ENCODE measurements around the gene MESD. TPM values are rescaled to one million over a fixed set of nuclear protein-coding genes. Genes with fewer than 3 reads are reported as not detected.
A peak's percentile ranks its signal among the peaks of the same experiment; 100 is the strongest.

Gene MESD
- total RNA-seq, 4 donors from 2014 or later, result 14.1 to 17.4 (median 14.5) TPM

- DNase-seq (ENCODE audit: extremely low spot score), result peak; percentile 97
- TF ChIP-seq POLR2AphosphoS5 (IDR thresholded peaks at IDR 0.05) (peak; percentile 96 to 98), POLR2A (IDR thresholded peaks at IDR 0.05; ENCODE audit: low read depth) (peak; percentile 86), CTCF (IDR thresholded peaks at IDR 0.05) (no peak)
- under 1% methylated on average over 40 of the region's 66 CpGs for WGBS
- peaks cover 6 to 53% (median 49%) of the 10 kb centered on the region in 4 donors for H3K4me1 ChIP-seq
- intact Hi-C loops (cut with DNase I), result no loop called here
- H3K36me3 ChIP-seq, result peaks cover 5 to 14% (median 10%) of the 10 kb centered on the region in 4 donors
- H3K4me3 ChIP-seq, result peak within 1 kb of the TSS; percentile 87 to 97 (median 94)
- H3K27ac ChIP-seq (replicated peaks in 1 of 4), result peak within 1 kb of the TSS; percentile 93 to 99 (median 97)
- no peaks in the 10 kb centered on the region for H3K9me3 ChIP-seq
- no peaks in the 10 kb centered on the region for H3K27me3 ChIP-seq
These were observed 11.1 kb upstream of the MESD start, which contains the start of gene TLNRD1 for GRCh38 chr15:81000624-81001151. Gene TLNRD1, plus strand, starts transcription at chr15:81000923. Its CDS starts 1,349 bp downstream, at chr15:81002272.

DNA sequence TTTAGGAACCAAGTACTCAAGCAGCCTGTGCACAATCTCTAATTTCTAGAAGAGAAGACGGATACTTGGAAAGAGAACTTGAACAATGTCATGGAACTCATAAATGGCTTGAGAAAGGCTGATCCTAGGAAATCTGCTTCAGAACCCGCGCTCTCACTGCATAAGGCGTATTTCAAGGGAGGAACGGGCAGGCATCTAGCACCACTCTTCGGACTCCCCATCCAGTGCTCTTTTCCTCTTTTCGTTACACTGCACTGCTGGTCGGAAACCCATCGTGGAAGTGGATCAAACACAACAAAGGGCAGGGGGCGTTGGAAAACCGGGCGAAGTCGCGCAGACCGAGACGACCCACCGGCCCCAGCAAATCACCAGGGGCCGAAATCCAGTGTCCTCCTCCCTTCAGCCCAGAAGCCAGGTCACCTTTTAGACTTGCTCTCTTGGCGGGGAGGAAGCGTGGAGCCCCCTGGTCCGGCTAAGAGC is 10.6 kb upstream of the MESD start:
- TF ChIP-seq POLR2A (IDR thresholded peaks at IDR 0.05; ENCODE audit: low read depth), result no peak
- TF ChIP-seq EP300 (IDR thresholded peaks at IDR 0.05), result no peak
- no peak for TF ChIP-seq CTCF (IDR thresholded peaks at IDR 0.05)
- TF ChIP-seq POLR2AphosphoS5 (IDR thresholded peaks at IDR 0.05), result no peak
- H3K36me3 ChIP-seq, result peaks cover 5 to 14% (median 10%) of the 10 kb centered on the region in 4 donors
- intact Hi-C loops (cut with DNase I), result no loop called here
- H3K9me3 ChIP-seq, result no peaks in the 10 kb centered on the region
- peak overlapping the region; percentile 87 to 97 (median 94) for H3K4me3 ChIP-seq
- H3K27ac ChIP-seq (replicated peaks in 1 of 4), result peak overlapping the region; percentile 93 to 99 (median 97)
- 9% methylated on average over 21 of the region's 21 CpGs for WGBS
- no peak for DNase-seq (ENCODE audit: extremely low spot score)
- no peaks in the 10 kb centered on the region for H3K27me3 ChIP-seq
- H3K4me1 ChIP-seq, result peaks cover under 1 to 48% (median 44%) of the 10 kb centered on the region in 4 donors

- intact Hi-C loops (cut with DNase I), result loop anchor here (10.0 kb wide), 2 partner anchors 325 to 1045 kb away; partner anchors contain the start of genes MEX3B and STARD5
- WGBS, result 69% methylated on average over 13 of the region's 13 CpGs
- Histone ChIP-seq H3K4me1 (peaks cover 0 to 42% (median 39%) of the 10 kb centered on the region in 4 donors), H3K27me3 (no peaks in the 10 kb centered on the region), H3K27ac (replicated peaks in 1 of 4) (peak overlapping the region; percentile 93 to 99 (median 97)), H3K36me3 (peaks cover 5 to 14% (median 10%) of the 10 kb centered on the region in 4 donors), H3K4me3 (peak overlapping the region; percentile 87 to 97 (median 94)), H3K9me3 (no peaks in the 10 kb centered on the region)
- no peak for DNase-seq (ENCODE audit: extremely low spot score)
- TF ChIP-seq EP300 (IDR thresholded peaks at IDR 0.05), result no peak
- TF ChIP-seq CTCF (IDR thresholded peaks at IDR 0.05), result no peak
- TF ChIP-seq POLR2A (IDR thresholded peaks at IDR 0.05; ENCODE audit: low read depth), result no peak
- TF ChIP-seq POLR2AphosphoS5 (IDR thresholded peaks at IDR 0.05), result no peak
These were observed 10.0 kb upstream of the MESD start for GRCh38 chr15:80999623-81000036.

GRCh38 chr15:80998251-80998650 is 8.6 kb upstream of the MESD start:
- H3K9me3 ChIP-seq, result no peaks in the 10 kb centered on the region
- H3K4me1 ChIP-seq, result peaks cover 0 to 28% (median 25%) of the 10 kb centered on the region in 4 donors
- TF ChIP-seq POLR2AphosphoS5 (IDR thresholded peaks at IDR 0.05) (no peak), EP300 (IDR thresholded peaks at IDR 0.05) (no peak), POLR2A (IDR thresholded peaks at IDR 0.05; ENCODE audit: low read depth) (no peak), CTCF (IDR thresholded peaks at IDR 0.05) (no peak)
- no peak overlapping the region for H3K4me3 ChIP-seq
- intact Hi-C loops (cut with DNase I), result loop anchor here (10.0 kb wide), 2 partner anchors 327 to 1047 kb away; partner anchors contain the start of genes MEX3B and STARD5
- H3K27me3 ChIP-seq, result no peaks in the 10 kb centered on the region
- H3K27ac ChIP-seq (replicated peaks in 1 of 4), result peak overlapping the region; percentile 5 to 35 (median 22)
- 90% methylated on average over 1 of the region's 1 CpG for WGBS
- DNase-seq (ENCODE audit: extremely low spot score), result no peak
- H3K36me3 ChIP-seq, result peaks cover 5 to 10% (median 9%) of the 10 kb centered on the region in 4 donors

All from esophagus muscularis mucosa (tissue), 4 donors.